ENCODE data around the gene ADD3. TPM values are rescaled to one million over a fixed set of nuclear protein-coding genes. Genes with fewer than 3 reads are reported as not detected.

Gene ADD3
- total and polyA plus RNA-seq, 4 donors: 15.4 to 55.9 (median 22.8) TPM

GRCh38 chr10:110181451-110181850 lies 173.7 kb downstream of the ADD3 start:
- WGBS: 85% methylated on average over 10 of the region's 10 CpGs
- H3K27me3 ChIP-seq (ENCODE audit: control insufficient read depth in 4 of 4, insufficient read depth in 4 of 4, low read length in 3 of 4): no peaks in the 10 kb centered on the region
- no peak overlapping the region for H3K27ac ChIP-seq (ENCODE audit: low read depth in 1 of 2, low read length in 2 of 2)
- H3K4me3 ChIP-seq (ENCODE audit: low read depth in 1 of 3, low read length in 3 of 3): no peak overlapping the region
- H3K36me3 ChIP-seq (ENCODE audit: control insufficient read depth in 4 of 4, insufficient read depth in 3 of 4, low read depth in 1 of 4, low read length in 3 of 4): no peaks in the 10 kb centered on the region
- H3K9ac ChIP-seq (ENCODE audit: low read depth in 1 of 2, low read length in 2 of 2): no peak overlapping the region
- no peaks in the 10 kb centered on the region for H3K9me3 ChIP-seq (ENCODE audit: control insufficient read depth in 4 of 4, low read length in 3 of 4)
- no peak for DNase-seq (ENCODE audit: low spot score)
- TF ChIP-seq JUND (IDR thresholded peaks at IDR 0.05) (no peak), CTCF (IDR thresholded peaks at IDR 0.05; ENCODE audit: low read depth, low read length, missing input control) (no peak), YY1 (IDR thresholded peaks at IDR 0.05) (no peak), EGR1 (IDR thresholded peaks at IDR 0.05; ENCODE audit: low read depth in 2 of 2) (no peak), SP1 (IDR thresholded peaks at IDR 0.05) (no peak)
- H3K4me1 ChIP-seq (ENCODE audit: control insufficient read depth in 4 of 4, insufficient read depth in 4 of 4, low read length in 3 of 4): no peaks in the 10 kb centered on the region

DNA sequence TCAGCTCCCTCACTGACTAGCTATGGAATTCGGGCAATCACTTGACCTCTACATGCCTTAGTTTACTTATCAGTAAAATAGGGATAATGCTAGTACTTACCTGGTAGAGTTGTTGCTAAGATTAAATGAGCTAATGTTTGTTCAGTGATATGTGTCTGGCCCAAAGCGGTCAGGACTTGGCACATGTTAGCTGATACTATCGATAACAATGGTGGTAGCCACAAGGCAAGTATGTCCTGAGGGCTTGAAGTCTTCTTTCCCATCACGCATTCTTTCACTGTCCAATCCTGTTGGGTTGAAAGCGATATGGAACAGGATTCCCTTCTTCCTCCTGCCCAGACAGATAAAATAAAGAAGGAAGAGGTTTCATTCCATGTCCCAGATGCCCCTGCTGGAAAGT lies 174.1 kb downstream of the ADD3 start:
- TF ChIP-seq CTCF (IDR thresholded peaks at IDR 0.05; ENCODE audit: low read depth, low read length, missing input control): no peak
- no peak overlapping the region for H3K4me3 ChIP-seq (ENCODE audit: low read depth in 1 of 3, low read length in 3 of 3)
- H3K9me3 ChIP-seq (ENCODE audit: control insufficient read depth in 4 of 4, low read length in 3 of 4): no peaks in the 10 kb centered on the region
- H3K9ac ChIP-seq (ENCODE audit: low read depth in 1 of 2, low read length in 2 of 2): no peak overlapping the region
- 86% methylated on average over 5 of the region's 5 CpGs for WGBS
- no peak overlapping the region for H3K27ac ChIP-seq (ENCODE audit: low read depth in 1 of 2, low read length in 2 of 2)
- no peaks in the 10 kb centered on the region for H3K4me1 ChIP-seq (ENCODE audit: control insufficient read depth in 4 of 4, insufficient read depth in 4 of 4, low read length in 3 of 4)
- no peaks in the 10 kb centered on the region for H3K36me3 ChIP-seq (ENCODE audit: control insufficient read depth in 4 of 4, insufficient read depth in 3 of 4, low read depth in 1 of 4, low read length in 3 of 4)
- H3K27me3 ChIP-seq (ENCODE audit: control insufficient read depth in 4 of 4, insufficient read depth in 4 of 4, low read length in 3 of 4): no peaks in the 10 kb centered on the region
- no peak for DNase-seq (ENCODE audit: low spot score)

GRCh38 chr10:110184398-110184797 lies 176.6 kb downstream of the ADD3 start:
- no peak for DNase-seq (ENCODE audit: low spot score)
- 74% methylated on average over 6 of the region's 6 CpGs for WGBS
- H3K9me3 ChIP-seq (ENCODE audit: control insufficient read depth in 4 of 4, low read length in 3 of 4): no peaks in the 10 kb centered on the region
- no peaks in the 10 kb centered on the region for H3K36me3 ChIP-seq (ENCODE audit: control insufficient read depth in 4 of 4, insufficient read depth in 3 of 4, low read depth in 1 of 4, low read length in 3 of 4)
- no peaks in the 10 kb centered on the region for H3K4me1 ChIP-seq (ENCODE audit: control insufficient read depth in 4 of 4, insufficient read depth in 4 of 4, low read length in 3 of 4)
- H3K27ac ChIP-seq (ENCODE audit: low read depth in 1 of 2, low read length in 2 of 2): no peak overlapping the region
- H3K27me3 ChIP-seq (ENCODE audit: control insufficient read depth in 4 of 4, insufficient read depth in 4 of 4, low read length in 3 of 4): no peaks in the 10 kb centered on the region
- no peak overlapping the region for H3K4me3 ChIP-seq (ENCODE audit: low read depth in 1 of 3, low read length in 3 of 3)
- no peak overlapping the region for H3K9ac ChIP-seq (ENCODE audit: low read depth in 1 of 2, low read length in 2 of 2)
- TF ChIP-seq JUND (IDR thresholded peaks at IDR 0.05) (no peak), FOXA2 (IDR thresholded peaks at IDR 0.05) (no peak), GABPA (IDR thresholded peaks at IDR 0.05 in 1 of 2, conservative IDR thresholded peaks at IDR 0.05 in 1 of 2) (no peak), NR2F2 (IDR thresholded peaks at IDR 0.05) (no peak), HNF4A (conservative IDR thresholded peaks at IDR 0.05) (no peak), EGR1 (IDR thresholded peaks at IDR 0.05; ENCODE audit: low read depth in 2 of 2) (no peak), HNF4G (IDR thresholded peaks at IDR 0.05) (no peak), SP1 (IDR thresholded peaks at IDR 0.05) (no peak), YY1 (IDR thresholded peaks at IDR 0.05) (no peak), RXRA (IDR thresholded peaks at IDR 0.05) (no peak), CTCF (IDR thresholded peaks at IDR 0.05; ENCODE audit: low read depth, low read length, missing input control) (no peak), RAD21 (IDR thresholded peaks at IDR 0.05) (no peak), FOXA1 (IDR thresholded peaks at IDR 0.05) (no peak)
- TF ChIP-seq, protein P1, sequence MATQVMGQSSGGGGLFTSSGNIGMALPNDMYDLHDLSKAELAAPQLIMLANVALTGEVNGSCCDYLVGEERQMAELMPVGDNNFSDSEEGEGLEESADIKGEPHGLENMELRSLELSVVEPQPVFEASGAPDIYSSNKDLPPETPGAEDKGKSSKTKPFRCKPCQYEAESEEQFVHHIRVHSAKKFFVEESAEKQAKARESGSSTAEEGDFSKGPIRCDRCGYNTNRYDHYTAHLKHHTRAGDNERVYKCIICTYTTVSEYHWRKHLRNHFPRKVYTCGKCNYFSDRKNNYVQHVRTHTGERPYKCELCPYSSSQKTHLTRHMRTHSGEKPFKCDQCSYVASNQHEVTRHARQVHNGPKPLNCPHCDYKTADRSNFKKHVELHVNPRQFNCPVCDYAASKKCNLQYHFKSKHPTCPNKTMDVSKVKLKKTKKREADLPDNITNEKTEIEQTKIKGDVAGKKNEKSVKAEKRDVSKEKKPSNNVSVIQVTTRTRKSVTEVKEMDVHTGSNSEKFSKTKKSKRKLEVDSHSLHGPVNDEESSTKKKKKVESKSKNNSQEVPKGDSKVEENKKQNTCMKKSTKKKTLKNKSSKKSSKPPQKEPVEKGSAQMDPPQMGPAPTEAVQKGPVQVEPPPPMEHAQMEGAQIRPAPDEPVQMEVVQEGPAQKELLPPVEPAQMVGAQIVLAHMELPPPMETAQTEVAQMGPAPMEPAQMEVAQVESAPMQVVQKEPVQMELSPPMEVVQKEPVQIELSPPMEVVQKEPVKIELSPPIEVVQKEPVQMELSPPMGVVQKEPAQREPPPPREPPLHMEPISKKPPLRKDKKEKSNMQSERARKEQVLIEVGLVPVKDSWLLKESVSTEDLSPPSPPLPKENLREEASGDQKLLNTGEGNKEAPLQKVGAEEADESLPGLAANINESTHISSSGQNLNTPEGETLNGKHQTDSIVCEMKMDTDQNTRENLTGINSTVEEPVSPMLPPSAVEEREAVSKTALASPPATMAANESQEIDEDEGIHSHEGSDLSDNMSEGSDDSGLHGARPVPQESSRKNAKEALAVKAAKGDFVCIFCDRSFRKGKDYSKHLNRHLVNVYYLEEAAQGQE (IDR thresholded peaks at IDR 0.05): no peak
- TF ChIP-seq, protein P2, sequence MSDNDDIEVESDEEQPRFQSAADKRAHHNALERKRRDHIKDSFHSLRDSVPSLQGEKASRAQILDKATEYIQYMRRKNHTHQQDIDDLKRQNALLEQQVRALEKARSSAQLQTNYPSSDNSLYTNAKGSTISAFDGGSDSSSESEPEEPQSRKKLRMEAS (IDR thresholded peaks at IDR 0.05): no peak
- TF ChIP-seq, protein P3, sequence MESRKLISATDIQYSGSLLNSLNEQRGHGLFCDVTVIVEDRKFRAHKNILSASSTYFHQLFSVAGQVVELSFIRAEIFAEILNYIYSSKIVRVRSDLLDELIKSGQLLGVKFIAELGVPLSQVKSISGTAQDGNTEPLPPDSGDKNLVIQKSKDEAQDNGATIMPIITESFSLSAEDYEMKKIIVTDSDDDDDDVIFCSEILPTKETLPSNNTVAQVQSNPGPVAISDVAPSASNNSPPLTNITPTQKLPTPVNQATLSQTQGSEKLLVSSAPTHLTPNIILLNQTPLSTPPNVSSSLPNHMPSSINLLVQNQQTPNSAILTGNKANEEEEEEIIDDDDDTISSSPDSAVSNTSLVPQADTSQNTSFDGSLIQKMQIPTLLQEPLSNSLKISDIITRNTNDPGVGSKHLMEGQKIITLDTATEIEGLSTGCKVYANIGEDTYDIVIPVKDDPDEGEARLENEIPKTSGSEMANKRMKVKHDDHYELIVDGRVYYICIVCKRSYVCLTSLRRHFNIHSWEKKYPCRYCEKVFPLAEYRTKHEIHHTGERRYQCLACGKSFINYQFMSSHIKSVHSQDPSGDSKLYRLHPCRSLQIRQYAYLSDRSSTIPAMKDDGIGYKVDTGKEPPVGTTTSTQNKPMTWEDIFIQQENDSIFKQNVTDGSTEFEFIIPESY (IDR thresholded peaks at IDR 0.05): no peak
